Measurements from ENCODE around the gene PHYHD1.
A peak's percentile ranks its signal among the peaks of the same experiment; 100 is the strongest.

The PHYHD1 gene

GRCh38 chr9:128906741-128907140, 14.0 kb upstream of the PHYHD1 start:
- DNase-seq (ENCODE audit: insufficient read length, low spot score) (no peak), FAIRE-seq (no peak)
- TF ChIP-seq POLR2A (IDR thresholded peaks at IDR 0.05; ENCODE audit: low read depth, low read length), result no peak

GRCh38 chr9:128908372-128908771, 12.4 kb upstream of the PHYHD1 start:
- no peak for FAIRE-seq
- no peak for DNase-seq (ENCODE audit: insufficient read length, low spot score)
- no peak for TF ChIP-seq POLR2A (IDR thresholded peaks at IDR 0.05; ENCODE audit: low read depth, low read length)

GRCh38 chr9:128909859-128910258, 10.9 kb upstream of the PHYHD1 start:
- DNase-seq (ENCODE audit: insufficient read length, low spot score), result no peak
- no peak for FAIRE-seq
- no peak for TF ChIP-seq POLR2A (IDR thresholded peaks at IDR 0.05; ENCODE audit: low read depth, low read length)

GRCh38 chr9:128910906-128911305, 9.9 kb upstream of the PHYHD1 start:
- DNase-seq (ENCODE audit: insufficient read length, low spot score), result no peak
- no peak for FAIRE-seq
- TF ChIP-seq POLR2A (IDR thresholded peaks at IDR 0.05; ENCODE audit: low read depth, low read length), result no peak

GRCh38 chr9:128911529-128912035, 9.2 kb upstream of the PHYHD1 start:
- FAIRE-seq (peak; percentile 48), DNase-seq (ENCODE audit: insufficient read length, low spot score) (peak; percentile 84)
- TF ChIP-seq POLR2A (IDR thresholded peaks at IDR 0.05; ENCODE audit: low read depth, low read length), result no peak; the same call in 1 of the 2 replicates

GRCh38 chr9:128912270-128912853, 8.4 kb upstream of the PHYHD1 start:
- DNase-seq (ENCODE audit: insufficient read length, low spot score) (peak; percentile 95), FAIRE-seq (peak; percentile 79)
- no peak; the same call in 1 of the 2 replicates for TF ChIP-seq POLR2A (IDR thresholded peaks at IDR 0.05; ENCODE audit: low read depth, low read length)

- DNase-seq (ENCODE audit: insufficient read length, low spot score) (no peak), FAIRE-seq (no peak)
- TF ChIP-seq POLR2A (IDR thresholded peaks at IDR 0.05; ENCODE audit: low read depth, low read length), result no peak
These were observed 7.5 kb upstream of the PHYHD1 start for GRCh38 chr9:128913048-128913900.

GRCh38 chr9:128913995-128914772, 6.6 kb upstream of the PHYHD1 start:
- no peak for DNase-seq (ENCODE audit: insufficient read length, low spot score)
- no peak for FAIRE-seq
- no peak for TF ChIP-seq POLR2A (IDR thresholded peaks at IDR 0.05; ENCODE audit: low read depth, low read length)

GRCh38 chr9:128916204-128916603, 4.6 kb upstream of the PHYHD1 start:
- no peak for TF ChIP-seq POLR2A (IDR thresholded peaks at IDR 0.05; ENCODE audit: low read depth, low read length)
- FAIRE-seq (no peak), DNase-seq (ENCODE audit: insufficient read length, low spot score) (no peak)

- DNase-seq (ENCODE audit: insufficient read length, low spot score) (no peak), FAIRE-seq (no peak)
- TF ChIP-seq POLR2A (IDR thresholded peaks at IDR 0.05; ENCODE audit: low read depth, low read length), result no peak
These were observed 4.0 kb upstream of the PHYHD1 start for GRCh38 chr9:128916745-128917144.

GRCh38 chr9:128917151-128917849, 3.5 kb upstream of the PHYHD1 start:
- DNase-seq (ENCODE audit: insufficient read length, low spot score) (no peak), FAIRE-seq (no peak)
- no peak for TF ChIP-seq POLR2A (IDR thresholded peaks at IDR 0.05; ENCODE audit: low read depth, low read length)

- no peak for DNase-seq (ENCODE audit: insufficient read length, low spot score)
- no peak for TF ChIP-seq POLR2A (IDR thresholded peaks at IDR 0.05; ENCODE audit: low read depth, low read length)
- FAIRE-seq, result no peak
These were observed 1.9 kb upstream of the PHYHD1 start for GRCh38 chr9:128918921-128919320.

- DNase-seq (ENCODE audit: insufficient read length, low spot score) (no peak), FAIRE-seq (no peak)
- no peak for TF ChIP-seq POLR2A (IDR thresholded peaks at IDR 0.05; ENCODE audit: low read depth, low read length)
These were observed 1.2 kb upstream of the PHYHD1 start for GRCh38 chr9:128919402-128920089.

Data from H54 (cell line).